Measurements from ENCODE around the gene TRPM2. TPM values are rescaled to one million over a fixed set of nuclear protein-coding genes. Genes with fewer than 3 reads are reported as not detected.

Gene TRPM2
- total RNA-seq, 1 donor from 2014 or later, result not detected

DNA sequence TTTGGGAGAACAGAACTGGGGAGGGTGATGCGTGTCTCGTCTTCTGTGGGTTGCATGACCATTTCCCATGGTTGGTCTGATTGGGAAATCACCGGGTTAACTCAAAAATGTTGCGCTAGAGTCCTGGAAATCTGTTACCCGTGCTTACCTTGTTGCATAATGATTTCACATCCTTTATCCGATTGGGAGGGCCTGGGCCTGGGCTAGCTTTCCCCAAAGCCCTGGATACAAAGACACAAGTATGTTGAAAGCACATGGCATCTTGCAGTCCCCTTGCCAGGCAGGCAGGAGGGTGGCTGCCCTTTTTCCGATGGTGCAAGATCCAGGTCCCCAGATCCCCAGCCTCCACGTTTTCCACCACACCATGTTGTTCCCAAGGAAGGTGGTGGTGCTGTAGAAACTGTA lies 582 bp downstream of the TRPM2 start:
- H3K4me3 Mint-ChIP-seq (ENCODE audit: unreplicated experiment), result no peak overlapping the region
- peaks cover 9% of the 10 kb centered on the region for H3K27me3 Mint-ChIP-seq (ENCODE audit: unreplicated experiment)
- no peaks in the 10 kb centered on the region for H3K4me1 Mint-ChIP-seq (ENCODE audit: unreplicated experiment)
- no peaks in the 10 kb centered on the region for H3K36me3 Mint-ChIP-seq (ENCODE audit: unreplicated experiment)
- no peak overlapping the region for H3K27ac Mint-ChIP-seq (ENCODE audit: unreplicated experiment)
- DNase-seq (ENCODE audit: extremely low spot score, unreplicated experiment), result no peak
- H3K9me3 Mint-ChIP-seq (ENCODE audit: unreplicated experiment), result no peaks in the 10 kb centered on the region
- TF ChIP-seq, protein P1, sequence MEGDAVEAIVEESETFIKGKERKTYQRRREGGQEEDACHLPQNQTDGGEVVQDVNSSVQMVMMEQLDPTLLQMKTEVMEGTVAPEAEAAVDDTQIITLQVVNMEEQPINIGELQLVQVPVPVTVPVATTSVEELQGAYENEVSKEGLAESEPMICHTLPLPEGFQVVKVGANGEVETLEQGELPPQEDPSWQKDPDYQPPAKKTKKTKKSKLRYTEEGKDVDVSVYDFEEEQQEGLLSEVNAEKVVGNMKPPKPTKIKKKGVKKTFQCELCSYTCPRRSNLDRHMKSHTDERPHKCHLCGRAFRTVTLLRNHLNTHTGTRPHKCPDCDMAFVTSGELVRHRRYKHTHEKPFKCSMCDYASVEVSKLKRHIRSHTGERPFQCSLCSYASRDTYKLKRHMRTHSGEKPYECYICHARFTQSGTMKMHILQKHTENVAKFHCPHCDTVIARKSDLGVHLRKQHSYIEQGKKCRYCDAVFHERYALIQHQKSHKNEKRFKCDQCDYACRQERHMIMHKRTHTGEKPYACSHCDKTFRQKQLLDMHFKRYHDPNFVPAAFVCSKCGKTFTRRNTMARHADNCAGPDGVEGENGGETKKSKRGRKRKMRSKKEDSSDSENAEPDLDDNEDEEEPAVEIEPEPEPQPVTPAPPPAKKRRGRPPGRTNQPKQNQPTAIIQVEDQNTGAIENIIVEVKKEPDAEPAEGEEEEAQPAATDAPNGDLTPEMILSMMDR (IDR thresholded peaks at IDR 0.05), result no peak

DNA sequence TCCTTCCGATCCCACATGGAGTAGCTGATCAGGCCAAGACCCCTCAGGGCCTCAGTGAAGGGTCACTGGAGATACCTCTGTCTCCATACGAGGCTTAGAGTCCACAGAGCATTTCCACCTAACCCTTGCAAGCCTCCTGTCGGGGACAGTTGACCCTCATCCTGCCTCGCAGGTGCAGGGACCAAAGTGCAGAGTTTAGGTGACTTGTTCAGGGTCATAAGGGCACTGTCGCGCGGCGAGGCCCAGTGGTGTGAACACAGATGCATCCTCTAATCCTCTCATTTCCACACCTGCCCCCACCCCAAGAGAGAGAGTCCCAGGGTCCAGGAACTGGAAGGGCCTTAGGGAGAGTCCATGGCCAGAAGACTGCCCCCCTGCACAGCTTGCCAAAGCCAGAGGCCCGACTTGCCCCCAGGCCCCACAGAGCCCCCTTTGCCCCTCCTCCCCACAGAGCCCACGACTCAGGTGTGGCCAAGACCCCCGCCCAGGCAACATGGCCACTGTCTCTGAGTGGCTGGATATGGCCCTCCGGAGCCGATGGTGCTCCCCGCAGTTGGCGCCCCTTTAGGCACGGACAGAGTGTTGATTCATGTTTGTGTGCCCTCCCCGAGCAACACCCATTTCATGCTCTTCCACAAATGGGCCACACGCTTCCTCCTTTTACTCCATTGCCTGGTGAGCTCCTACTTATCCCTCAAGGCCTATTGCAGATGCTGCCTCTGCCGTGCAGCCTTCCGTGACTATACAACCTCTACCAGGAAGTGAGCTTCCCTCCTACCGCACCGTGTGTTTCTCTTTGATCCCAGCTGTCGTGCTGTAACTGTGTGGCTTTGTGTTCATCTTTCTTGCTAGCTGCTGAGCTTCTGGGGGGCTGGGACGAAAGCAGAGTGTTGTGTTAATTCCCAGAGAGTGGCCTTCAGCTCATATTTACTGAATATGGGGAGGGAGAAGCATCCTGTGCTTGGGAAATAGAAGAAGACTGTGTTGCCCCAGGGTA lies 1.7 kb downstream of the TRPM2 start:
- H3K4me1 Mint-ChIP-seq (ENCODE audit: unreplicated experiment), result no peaks in the 10 kb centered on the region
- no peak overlapping the region for H3K4me3 Mint-ChIP-seq (ENCODE audit: unreplicated experiment)
- TF ChIP-seq, protein P1 (IDR thresholded peaks at IDR 0.05), result no peak
- DNase-seq (ENCODE audit: extremely low spot score, unreplicated experiment), result no peak
- H3K27me3 Mint-ChIP-seq (ENCODE audit: unreplicated experiment), result peaks cover 9% of the 10 kb centered on the region
- H3K9me3 Mint-ChIP-seq (ENCODE audit: unreplicated experiment), result no peaks in the 10 kb centered on the region
- H3K36me3 Mint-ChIP-seq (ENCODE audit: unreplicated experiment), result no peaks in the 10 kb centered on the region
- no peak overlapping the region for H3K27ac Mint-ChIP-seq (ENCODE audit: unreplicated experiment)

DNA sequence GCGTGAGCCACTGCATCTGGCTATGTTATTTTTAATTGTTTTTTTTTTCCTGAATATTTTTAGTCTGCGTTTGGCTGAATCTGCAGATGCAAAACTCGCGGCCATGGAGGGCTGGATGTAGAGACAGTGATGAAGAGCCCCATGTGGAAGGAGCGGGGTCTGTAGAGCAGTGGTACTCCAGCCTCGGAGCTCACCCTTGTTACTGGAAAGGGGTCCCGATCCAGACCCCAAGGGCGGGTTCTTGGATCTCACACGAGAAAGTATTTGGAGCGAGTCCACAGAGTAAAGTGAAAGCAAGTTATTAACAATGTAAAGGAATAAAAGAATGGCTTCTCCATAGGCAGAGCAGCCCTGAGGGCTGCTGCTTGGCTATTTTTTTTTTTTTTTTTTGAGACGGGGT lies 2.7 kb downstream of the TRPM2 start:
- no peaks in the 10 kb centered on the region for H3K4me1 Mint-ChIP-seq (ENCODE audit: unreplicated experiment)
- H3K36me3 Mint-ChIP-seq (ENCODE audit: unreplicated experiment), result no peaks in the 10 kb centered on the region
- no peaks in the 10 kb centered on the region for H3K9me3 Mint-ChIP-seq (ENCODE audit: unreplicated experiment)
- H3K4me3 Mint-ChIP-seq (ENCODE audit: unreplicated experiment), result no peak overlapping the region
- peaks cover 9% of the 10 kb centered on the region for H3K27me3 Mint-ChIP-seq (ENCODE audit: unreplicated experiment)
- TF ChIP-seq, protein P1 (IDR thresholded peaks at IDR 0.05), result no peak
- no peak overlapping the region for H3K27ac Mint-ChIP-seq (ENCODE audit: unreplicated experiment)
- DNase-seq (ENCODE audit: extremely low spot score, unreplicated experiment), result no peak

DNA sequence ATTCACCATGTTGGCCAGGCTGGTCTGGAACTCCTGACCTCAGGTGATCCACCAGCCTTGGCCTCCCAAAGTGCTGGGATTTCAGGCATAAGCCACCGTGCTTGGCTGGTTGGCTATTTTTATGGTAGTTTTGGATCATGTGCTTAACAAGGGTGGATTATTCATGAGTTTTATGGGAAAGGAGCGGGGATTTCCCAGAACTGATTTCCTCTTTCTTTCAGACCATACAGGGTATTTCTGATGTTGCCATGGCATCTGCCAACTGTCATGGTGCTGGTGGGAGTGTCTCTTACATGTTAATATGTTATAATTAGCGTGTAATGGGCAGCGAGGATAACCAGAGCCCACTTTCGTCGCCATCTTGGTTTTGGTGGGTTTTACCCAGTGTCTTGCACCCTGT lies 3.2 kb downstream of the TRPM2 start:
- H3K27ac Mint-ChIP-seq (ENCODE audit: unreplicated experiment), result no peak overlapping the region
- no peaks in the 10 kb centered on the region for H3K36me3 Mint-ChIP-seq (ENCODE audit: unreplicated experiment)
- TF ChIP-seq, protein P1 (IDR thresholded peaks at IDR 0.05), result no peak
- H3K9me3 Mint-ChIP-seq (ENCODE audit: unreplicated experiment), result no peaks in the 10 kb centered on the region
- no peaks in the 10 kb centered on the region for H3K4me1 Mint-ChIP-seq (ENCODE audit: unreplicated experiment)
- H3K4me3 Mint-ChIP-seq (ENCODE audit: unreplicated experiment), result no peak overlapping the region
- H3K27me3 Mint-ChIP-seq (ENCODE audit: unreplicated experiment), result peaks cover 9% of the 10 kb centered on the region
- no peak for DNase-seq (ENCODE audit: extremely low spot score, unreplicated experiment)

DNA sequence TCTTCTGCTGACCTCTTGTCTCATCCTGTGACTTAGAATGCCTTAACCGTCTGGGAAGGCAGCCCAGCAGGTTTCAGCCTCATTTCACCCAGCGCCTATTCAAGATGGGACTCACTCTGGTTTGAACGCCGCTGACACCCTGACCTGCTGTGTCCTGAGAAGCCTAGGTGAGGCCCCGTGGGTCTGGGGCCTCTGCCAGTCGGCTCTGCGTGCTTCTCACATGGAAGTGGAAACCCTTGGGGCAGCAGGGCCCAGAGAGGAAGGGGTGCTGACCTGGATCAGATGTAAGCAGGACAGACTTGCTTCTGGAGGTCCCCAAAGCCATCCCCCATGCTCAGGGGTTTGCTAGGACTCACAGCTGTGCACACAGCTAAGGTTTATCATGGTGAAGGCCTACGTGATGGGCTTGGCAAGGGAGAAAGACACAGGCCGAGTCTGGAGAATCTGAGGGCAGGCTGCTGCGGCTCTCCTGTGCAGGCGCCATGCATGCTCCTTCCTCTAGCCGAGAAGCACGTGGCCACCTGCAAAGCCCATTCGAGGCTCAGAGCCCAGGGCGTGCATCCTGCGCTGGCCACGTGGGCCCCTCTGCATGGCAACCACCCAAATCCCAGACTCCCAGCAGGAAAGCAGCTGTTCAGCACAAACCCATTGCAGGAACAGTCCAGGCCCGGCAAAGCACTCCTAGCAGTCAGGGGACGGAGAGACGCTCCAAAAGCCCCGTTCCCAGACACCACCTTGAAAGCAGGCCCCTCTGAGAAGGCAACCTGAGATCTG lies 3.8 kb downstream of the TRPM2 start:
- H3K4me1 Mint-ChIP-seq (ENCODE audit: unreplicated experiment), result no peaks in the 10 kb centered on the region
- no peak overlapping the region for H3K4me3 Mint-ChIP-seq (ENCODE audit: unreplicated experiment)
- DNase-seq (ENCODE audit: extremely low spot score, unreplicated experiment), result no peak
- H3K27ac Mint-ChIP-seq (ENCODE audit: unreplicated experiment), result no peak overlapping the region
- TF ChIP-seq, protein P1 (IDR thresholded peaks at IDR 0.05), result no peak
- peaks cover 9% of the 10 kb centered on the region for H3K27me3 Mint-ChIP-seq (ENCODE audit: unreplicated experiment)
- H3K9me3 Mint-ChIP-seq (ENCODE audit: unreplicated experiment), result no peaks in the 10 kb centered on the region
- H3K36me3 Mint-ChIP-seq (ENCODE audit: unreplicated experiment), result no peaks in the 10 kb centered on the region

All from osteocyte (in vitro differentiated cells).